ENCODE measurements around the gene ARID4B.

The ARID4B gene

DNA sequence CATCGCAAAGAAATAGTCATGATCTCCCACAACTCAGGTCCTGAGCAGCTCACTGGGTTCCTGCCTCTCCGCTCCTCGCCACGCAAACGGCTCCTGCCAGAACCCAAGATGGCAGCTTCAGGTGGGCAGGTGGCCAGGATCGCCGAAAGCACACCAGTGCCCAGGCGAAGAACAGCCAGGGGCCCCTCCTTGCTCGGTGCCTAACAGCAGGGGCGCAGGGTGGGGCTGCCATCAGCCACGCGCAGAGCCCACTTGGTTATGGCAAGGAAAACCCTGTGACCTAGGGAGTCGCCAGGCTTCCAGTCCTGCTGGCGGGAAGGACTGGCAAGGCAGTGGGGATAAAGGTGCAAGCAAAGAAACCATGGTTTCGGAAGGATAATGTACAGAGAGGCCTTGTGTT, 47.5 kb downstream of the ARID4B start:
- no peak for DNase-seq (ENCODE audit: low read depth)
- TF ChIP-seq, protein P1, sequence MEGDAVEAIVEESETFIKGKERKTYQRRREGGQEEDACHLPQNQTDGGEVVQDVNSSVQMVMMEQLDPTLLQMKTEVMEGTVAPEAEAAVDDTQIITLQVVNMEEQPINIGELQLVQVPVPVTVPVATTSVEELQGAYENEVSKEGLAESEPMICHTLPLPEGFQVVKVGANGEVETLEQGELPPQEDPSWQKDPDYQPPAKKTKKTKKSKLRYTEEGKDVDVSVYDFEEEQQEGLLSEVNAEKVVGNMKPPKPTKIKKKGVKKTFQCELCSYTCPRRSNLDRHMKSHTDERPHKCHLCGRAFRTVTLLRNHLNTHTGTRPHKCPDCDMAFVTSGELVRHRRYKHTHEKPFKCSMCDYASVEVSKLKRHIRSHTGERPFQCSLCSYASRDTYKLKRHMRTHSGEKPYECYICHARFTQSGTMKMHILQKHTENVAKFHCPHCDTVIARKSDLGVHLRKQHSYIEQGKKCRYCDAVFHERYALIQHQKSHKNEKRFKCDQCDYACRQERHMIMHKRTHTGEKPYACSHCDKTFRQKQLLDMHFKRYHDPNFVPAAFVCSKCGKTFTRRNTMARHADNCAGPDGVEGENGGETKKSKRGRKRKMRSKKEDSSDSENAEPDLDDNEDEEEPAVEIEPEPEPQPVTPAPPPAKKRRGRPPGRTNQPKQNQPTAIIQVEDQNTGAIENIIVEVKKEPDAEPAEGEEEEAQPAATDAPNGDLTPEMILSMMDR (IDR thresholded peaks at IDR 0.05; ENCODE audit: insufficient read depth, low read depth, low read length, missing control alignments) = no peak
- H3K4me3 ChIP-seq (ENCODE audit: low read length) = no peak overlapping the region

DNA sequence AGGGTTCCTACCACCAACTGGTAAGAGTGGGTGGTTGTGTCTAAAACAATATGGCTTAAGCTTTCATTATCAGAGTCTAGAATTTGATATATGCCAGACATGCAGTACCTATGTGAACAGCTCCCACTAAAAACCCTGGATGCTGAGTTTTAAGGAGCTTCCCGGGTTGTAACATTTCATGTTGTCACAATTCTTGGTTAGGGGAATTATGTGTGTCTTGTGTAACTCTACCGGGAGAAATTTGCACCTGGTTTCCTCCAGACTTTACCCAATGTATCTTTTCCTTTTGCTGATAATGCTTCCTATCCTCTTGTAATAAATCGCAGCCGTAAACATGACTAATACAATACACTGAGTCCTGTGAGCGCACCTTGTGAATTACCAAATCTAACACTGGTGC, 48.3 kb downstream of the ARID4B start:
- DNase-seq (ENCODE audit: low read depth) = no peak
- TF ChIP-seq, protein P1 (IDR thresholded peaks at IDR 0.05; ENCODE audit: insufficient read depth, low read depth, low read length, missing control alignments) = no peak
- no peak overlapping the region for H3K4me3 ChIP-seq (ENCODE audit: low read length)

DNA sequence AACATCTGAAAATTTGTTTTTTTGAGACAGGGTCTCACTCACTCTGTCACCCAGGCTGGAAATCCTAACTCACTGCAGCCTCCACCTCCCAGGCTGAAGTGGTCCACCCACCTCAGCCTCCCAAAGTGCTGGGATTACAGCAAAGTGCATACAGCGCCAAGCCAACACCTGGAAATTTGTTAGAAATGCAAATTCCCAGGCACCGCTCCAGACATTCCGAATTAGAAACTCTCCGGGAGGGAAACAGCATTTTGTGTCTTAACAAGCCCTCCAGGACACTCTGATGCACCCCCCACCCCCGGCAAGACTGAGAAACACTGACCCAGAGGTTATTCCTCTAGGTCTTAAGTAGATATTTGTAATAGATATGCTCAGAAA, 49.1 kb downstream of the ARID4B start:
- no peak overlapping the region for H3K4me3 ChIP-seq (ENCODE audit: low read length)
- TF ChIP-seq, protein P1 (IDR thresholded peaks at IDR 0.05; ENCODE audit: insufficient read depth, low read depth, low read length, missing control alignments) = no peak
- DNase-seq (ENCODE audit: low read depth) = no peak

DNA sequence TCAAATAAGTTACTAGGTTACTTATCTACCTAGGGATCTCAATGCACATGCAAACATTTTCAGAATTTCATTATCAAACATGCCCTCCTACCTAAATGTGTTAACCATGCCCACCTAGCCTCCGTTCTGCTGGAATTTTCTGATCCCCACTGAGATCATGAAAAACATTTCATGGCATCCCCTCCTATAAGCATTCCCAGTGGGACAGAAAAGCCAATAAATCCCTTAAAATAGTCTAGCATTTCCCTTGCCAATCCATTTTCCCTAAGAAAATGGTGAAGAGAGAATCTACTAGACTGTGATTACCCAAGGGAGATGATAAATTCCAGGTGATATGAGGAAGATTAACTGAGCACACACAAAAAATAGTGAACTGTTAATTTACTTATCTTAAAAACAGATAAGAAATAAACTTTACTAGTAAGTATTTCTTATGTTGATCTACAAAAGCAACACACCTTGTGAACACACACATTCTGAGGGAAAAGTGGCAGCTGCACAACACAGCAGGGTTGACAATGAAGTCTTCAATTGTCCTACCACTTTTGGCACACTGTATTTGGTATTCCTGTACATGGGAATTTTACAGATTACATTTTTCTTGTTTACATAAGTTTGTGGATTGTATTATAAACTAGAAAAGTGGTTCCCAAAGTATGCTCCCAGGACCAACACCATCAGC, 49.6 kb downstream of the ARID4B start:
- DNase-seq (ENCODE audit: low read depth) = no peak
- TF ChIP-seq, protein P1 (IDR thresholded peaks at IDR 0.05; ENCODE audit: insufficient read depth, low read depth, low read length, missing control alignments) = no peak
- no peak overlapping the region for H3K4me3 ChIP-seq (ENCODE audit: low read length)

DNA sequence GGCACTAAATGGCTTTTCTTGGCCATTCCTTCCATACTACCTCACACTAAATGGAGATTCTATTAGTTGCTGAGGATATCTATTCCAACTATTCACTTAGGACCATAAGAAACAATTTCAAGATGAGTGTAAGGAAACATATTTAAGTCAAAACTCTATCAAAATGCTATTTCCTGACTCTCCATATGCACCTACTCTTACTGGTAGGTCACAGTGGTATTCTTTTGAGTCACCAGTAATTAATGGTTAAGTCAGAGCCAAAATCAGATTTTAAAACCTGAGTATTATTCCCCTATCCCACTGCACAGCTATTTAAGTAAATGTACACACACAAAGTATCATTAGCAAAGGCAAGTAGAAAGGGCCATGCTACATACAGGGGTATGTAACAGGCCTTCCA, 50.3 kb downstream of the ARID4B start:
- no peak for DNase-seq (ENCODE audit: low read depth)
- TF ChIP-seq, protein P1 (IDR thresholded peaks at IDR 0.05; ENCODE audit: insufficient read depth, low read depth, low read length, missing control alignments) = no peak
- H3K4me3 ChIP-seq (ENCODE audit: low read length) = no peak overlapping the region

DNA sequence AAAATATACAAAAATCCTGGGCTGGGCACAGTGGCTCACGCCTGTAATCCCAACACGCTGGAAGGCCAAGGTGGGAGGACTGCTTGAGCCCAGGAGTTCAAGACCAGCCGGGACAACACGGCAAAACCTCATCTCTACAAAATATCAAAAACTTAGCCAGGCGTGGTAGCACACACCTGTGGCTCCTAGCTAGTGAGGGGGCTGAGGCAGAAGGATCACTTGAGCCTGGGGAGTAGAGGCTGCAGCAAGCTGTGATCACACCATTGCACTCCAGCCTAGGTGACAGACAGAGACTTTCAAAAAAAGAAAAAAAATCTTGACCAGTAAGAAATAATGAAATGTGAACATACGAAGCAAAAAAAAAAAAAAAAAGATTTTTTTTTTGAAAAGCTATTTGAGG, 52.1 kb downstream of the ARID4B start:
- DNase-seq (ENCODE audit: low read depth) = no peak
- no peak overlapping the region for H3K4me3 ChIP-seq (ENCODE audit: low read length)
- TF ChIP-seq, protein P1 (IDR thresholded peaks at IDR 0.05; ENCODE audit: insufficient read depth, low read depth, low read length, missing control alignments) = no peak

DNA sequence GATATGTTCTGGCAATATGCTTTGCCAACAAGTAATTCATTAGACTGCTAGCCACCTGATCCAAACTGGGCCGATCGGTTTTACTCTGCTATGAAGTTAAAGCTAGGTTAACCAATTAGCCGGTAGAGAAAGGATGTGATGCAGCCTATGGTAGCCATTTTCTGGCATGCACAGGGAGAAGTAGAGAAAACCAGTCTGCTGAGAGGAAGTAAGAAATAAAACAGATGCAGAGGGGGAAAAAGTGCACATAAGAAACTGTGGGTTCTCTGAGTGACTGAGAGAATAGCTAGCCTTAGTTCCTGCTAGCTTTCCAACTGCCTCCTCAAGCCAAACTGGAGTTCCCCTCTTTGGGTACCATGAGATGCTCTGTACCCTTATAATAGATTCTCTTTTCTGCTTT, 52.8 kb downstream of the ARID4B start:
- DNase-seq (ENCODE audit: low read depth) = no peak
- TF ChIP-seq, protein P1 (IDR thresholded peaks at IDR 0.05; ENCODE audit: insufficient read depth, low read depth, low read length, missing control alignments) = no peak

More for the DNA sequence above, 52.8 kb downstream of the ARID4B start:
- H3K4me3 ChIP-seq (ENCODE audit: low read length) = no peak overlapping the region

Measured in epithelial cell of esophagus (primary cell).